ENCODE data around the gene RBM47.

DNA sequence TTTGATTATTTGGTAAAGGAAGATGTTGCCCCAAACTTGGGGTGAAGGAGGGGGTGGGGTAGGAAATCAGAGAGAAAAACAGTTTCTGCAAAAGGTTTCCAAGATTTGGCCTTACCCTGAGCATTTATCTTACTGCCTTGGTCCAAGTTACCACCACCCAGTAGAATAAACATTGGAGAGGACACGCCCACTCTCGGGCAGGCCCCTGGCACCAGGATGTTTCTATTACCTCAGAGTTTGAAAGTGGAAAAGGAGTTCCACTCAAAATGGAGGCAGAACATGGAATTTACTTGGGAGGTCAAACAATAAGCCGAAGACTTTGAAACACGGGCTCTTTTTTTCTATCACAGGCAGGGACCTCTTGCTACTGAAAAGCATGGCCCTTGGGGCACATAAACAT is 180.8 kb downstream of the RBM47 start:
- no peak for TF ChIP-seq POLR2A (IDR thresholded peaks at IDR 0.05)
- TF ChIP-seq, protein P1, sequence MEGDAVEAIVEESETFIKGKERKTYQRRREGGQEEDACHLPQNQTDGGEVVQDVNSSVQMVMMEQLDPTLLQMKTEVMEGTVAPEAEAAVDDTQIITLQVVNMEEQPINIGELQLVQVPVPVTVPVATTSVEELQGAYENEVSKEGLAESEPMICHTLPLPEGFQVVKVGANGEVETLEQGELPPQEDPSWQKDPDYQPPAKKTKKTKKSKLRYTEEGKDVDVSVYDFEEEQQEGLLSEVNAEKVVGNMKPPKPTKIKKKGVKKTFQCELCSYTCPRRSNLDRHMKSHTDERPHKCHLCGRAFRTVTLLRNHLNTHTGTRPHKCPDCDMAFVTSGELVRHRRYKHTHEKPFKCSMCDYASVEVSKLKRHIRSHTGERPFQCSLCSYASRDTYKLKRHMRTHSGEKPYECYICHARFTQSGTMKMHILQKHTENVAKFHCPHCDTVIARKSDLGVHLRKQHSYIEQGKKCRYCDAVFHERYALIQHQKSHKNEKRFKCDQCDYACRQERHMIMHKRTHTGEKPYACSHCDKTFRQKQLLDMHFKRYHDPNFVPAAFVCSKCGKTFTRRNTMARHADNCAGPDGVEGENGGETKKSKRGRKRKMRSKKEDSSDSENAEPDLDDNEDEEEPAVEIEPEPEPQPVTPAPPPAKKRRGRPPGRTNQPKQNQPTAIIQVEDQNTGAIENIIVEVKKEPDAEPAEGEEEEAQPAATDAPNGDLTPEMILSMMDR (IDR thresholded peaks at IDR 0.05) = no peak

Measured in thyroid gland (tissue), 4 donors.